Measurements from ENCODE around the gene SAMD13. TPM values are rescaled to one million over a fixed set of nuclear protein-coding genes. Genes with fewer than 3 reads are reported as not detected.

The SAMD13 gene
- total RNA-seq, 1 donor, result under 0.01 TPM

DNA sequence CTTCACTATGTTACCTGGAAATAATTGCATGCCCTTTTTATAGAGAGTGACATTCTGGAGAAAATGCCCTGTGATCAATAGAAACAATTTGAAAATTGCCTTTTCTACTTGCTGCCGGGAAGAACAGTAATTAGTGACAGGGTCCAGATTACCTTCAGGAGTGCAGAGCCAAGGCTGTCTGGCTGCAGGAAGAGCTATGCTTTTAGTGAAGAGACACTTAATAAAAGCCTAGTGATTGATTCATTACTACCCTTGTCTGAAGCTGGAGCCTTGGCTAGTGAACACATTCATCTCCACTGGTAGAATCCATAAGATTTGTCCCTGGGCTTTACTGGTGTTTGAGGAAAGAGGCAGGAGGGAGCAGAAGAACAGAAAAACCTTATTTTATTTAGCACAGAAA, 83.8 kb downstream of the SAMD13 start:
- H3K9me3 ChIP-seq (ENCODE audit: low read depth, low read length), result no peaks in the 10 kb centered on the region
- no peak for DNase-seq (ENCODE audit: insufficient read length, low spot score, missing footprints)
- no peak overlapping the region for H2AFZ ChIP-seq (ENCODE audit: low read length)
- H3K4me1 ChIP-seq (ENCODE audit: insufficient read depth, low read length), result no peaks in the 10 kb centered on the region
- no peak overlapping the region for H3K4me3 ChIP-seq (ENCODE audit: insufficient read depth, low read length)
- TF ChIP-seq, protein P1, sequence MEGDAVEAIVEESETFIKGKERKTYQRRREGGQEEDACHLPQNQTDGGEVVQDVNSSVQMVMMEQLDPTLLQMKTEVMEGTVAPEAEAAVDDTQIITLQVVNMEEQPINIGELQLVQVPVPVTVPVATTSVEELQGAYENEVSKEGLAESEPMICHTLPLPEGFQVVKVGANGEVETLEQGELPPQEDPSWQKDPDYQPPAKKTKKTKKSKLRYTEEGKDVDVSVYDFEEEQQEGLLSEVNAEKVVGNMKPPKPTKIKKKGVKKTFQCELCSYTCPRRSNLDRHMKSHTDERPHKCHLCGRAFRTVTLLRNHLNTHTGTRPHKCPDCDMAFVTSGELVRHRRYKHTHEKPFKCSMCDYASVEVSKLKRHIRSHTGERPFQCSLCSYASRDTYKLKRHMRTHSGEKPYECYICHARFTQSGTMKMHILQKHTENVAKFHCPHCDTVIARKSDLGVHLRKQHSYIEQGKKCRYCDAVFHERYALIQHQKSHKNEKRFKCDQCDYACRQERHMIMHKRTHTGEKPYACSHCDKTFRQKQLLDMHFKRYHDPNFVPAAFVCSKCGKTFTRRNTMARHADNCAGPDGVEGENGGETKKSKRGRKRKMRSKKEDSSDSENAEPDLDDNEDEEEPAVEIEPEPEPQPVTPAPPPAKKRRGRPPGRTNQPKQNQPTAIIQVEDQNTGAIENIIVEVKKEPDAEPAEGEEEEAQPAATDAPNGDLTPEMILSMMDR (IDR thresholded peaks at IDR 0.05; ENCODE audit: extremely low read depth, low read depth, low read length), result no peak
- no peak overlapping the region for H3K27ac ChIP-seq (ENCODE audit: low read depth, low read length)
- no peaks in the 10 kb centered on the region for H3K27me3 ChIP-seq (ENCODE audit: insufficient read depth, low read length)
- no peaks in the 10 kb centered on the region for H3K79me2 ChIP-seq (ENCODE audit: insufficient read depth, low read length)
- H4K20me1 ChIP-seq (ENCODE audit: insufficient read depth, low read length), result no peaks in the 10 kb centered on the region
- no peaks in the 10 kb centered on the region for H3K36me3 ChIP-seq (ENCODE audit: insufficient read depth, low read length)
- H3K4me2 ChIP-seq (ENCODE audit: insufficient read depth, low read length), result no peak overlapping the region

DNA sequence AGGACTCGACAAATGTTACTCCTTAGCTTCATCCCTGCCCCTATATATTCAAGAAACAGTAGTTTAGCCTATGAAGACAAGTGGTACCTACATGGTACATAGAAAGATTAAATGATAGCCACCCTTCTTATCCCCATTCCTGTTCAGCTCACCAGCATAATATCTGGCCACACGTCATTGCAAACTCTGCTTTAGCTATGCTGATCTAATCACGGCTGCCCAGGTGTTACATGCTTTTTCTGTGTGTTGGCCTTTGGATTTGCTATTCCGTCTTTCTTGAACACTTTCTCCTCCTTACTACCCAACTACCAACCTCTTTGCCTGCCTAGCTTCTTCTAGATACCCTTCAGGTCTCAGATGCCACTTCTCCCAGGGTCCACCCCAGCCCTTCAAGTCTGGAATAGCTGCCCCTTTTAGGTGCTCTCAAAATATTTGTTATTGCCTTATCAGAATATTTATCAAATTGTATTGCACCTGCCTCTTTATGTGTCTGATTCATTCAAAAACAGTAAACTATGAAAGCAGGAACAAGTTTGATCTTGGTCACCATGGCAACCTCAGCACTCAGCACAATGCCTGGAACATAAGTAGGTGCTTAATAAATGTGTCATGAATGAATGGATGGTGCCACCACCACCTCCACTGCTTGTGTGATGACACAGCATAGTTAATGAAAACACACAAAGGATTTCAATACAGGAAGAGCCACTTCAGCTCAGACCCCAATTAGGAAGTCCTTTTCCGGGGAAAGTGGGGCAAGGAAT, 85.4 kb downstream of the SAMD13 start:
- Histone ChIP-seq H3K79me2 (ENCODE audit: insufficient read depth, low read length) (no peaks in the 10 kb centered on the region), H3K4me1 (ENCODE audit: insufficient read depth, low read length) (no peaks in the 10 kb centered on the region), H4K20me1 (ENCODE audit: insufficient read depth, low read length) (no peaks in the 10 kb centered on the region), H3K4me2 (ENCODE audit: insufficient read depth, low read length) (no peak overlapping the region), H3K27me3 (ENCODE audit: insufficient read depth, low read length) (no peaks in the 10 kb centered on the region), H3K9me3 (ENCODE audit: low read depth, low read length) (no peaks in the 10 kb centered on the region), H3K27ac (ENCODE audit: low read depth, low read length) (no peak overlapping the region), H2AFZ (ENCODE audit: low read length) (no peak overlapping the region), H3K36me3 (ENCODE audit: insufficient read depth, low read length) (no peaks in the 10 kb centered on the region), H3K4me3 (ENCODE audit: insufficient read depth, low read length) (no peak overlapping the region)
- TF ChIP-seq, protein P1 (IDR thresholded peaks at IDR 0.05; ENCODE audit: extremely low read depth, low read depth, low read length), result no peak
- DNase-seq (ENCODE audit: insufficient read length, low spot score, missing footprints), result no peak

DNA sequence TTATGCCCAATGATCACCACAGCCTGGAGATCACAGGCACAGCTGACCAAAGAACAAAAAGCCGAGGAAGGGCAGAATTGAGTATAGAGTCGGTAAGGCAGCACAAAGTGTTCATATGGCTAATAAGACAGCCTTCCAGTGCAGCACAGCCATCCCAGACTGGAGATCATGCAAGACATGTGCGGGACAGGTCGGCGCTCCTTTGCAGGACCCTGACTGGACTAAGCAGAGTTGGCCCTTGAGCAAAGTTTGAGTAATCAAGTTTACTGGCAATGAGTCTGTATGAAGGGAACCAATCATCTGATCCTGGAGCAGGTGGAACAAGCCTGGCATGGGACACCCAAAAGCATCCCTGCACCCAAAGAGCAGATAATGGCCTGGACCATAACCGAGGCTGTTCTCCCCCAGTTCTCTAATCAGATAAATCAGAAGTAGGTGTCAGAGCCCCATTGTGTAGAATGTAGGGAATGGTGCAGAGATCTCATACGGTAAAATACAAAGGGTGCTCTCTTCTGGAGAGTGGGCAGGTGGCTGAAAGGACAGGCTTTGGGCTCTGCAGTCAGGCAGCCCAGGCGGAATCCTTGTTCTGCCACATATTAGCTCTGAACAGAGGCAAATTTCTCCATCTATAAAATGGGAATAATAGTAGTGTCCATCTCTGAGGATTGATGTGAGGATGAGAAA, 86.1 kb downstream of the SAMD13 start:
- Histone ChIP-seq H3K27me3 (ENCODE audit: insufficient read depth, low read length) (no peaks in the 10 kb centered on the region), H3K4me1 (ENCODE audit: insufficient read depth, low read length) (no peaks in the 10 kb centered on the region), H2AFZ (ENCODE audit: low read length) (no peak overlapping the region), H3K9me3 (ENCODE audit: low read depth, low read length) (no peaks in the 10 kb centered on the region), H3K79me2 (ENCODE audit: insufficient read depth, low read length) (no peaks in the 10 kb centered on the region), H3K36me3 (ENCODE audit: insufficient read depth, low read length) (no peaks in the 10 kb centered on the region), H3K27ac (ENCODE audit: low read depth, low read length) (no peak overlapping the region), H3K4me2 (ENCODE audit: insufficient read depth, low read length) (no peak overlapping the region), H3K4me3 (ENCODE audit: insufficient read depth, low read length) (no peak overlapping the region), H4K20me1 (ENCODE audit: insufficient read depth, low read length) (no peaks in the 10 kb centered on the region)
- peak; percentile 23 for DNase-seq (ENCODE audit: insufficient read length, low spot score, missing footprints)
- TF ChIP-seq, protein P1 (IDR thresholded peaks at IDR 0.05; ENCODE audit: extremely low read depth, low read depth, low read length), result peak; percentile 51

DNA sequence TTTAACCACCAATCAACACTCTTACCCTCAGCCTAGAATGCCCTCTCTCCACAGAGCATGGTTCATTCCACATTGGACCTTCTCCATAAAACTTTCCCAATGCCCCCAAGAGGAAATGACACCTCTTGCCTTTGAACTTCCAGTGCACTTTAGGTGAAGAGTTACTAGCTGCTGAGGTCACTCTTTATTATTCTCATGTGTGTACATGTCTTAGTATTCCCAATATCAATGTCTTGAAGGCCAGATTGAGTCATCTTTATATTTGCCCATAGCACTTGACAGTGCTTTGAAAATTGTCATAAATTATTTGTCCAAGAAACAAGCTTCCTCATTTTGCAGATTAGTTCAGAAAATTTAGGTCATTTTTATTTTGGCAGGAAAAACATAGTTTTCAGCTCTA, 88.7 kb downstream of the SAMD13 start:
- Histone ChIP-seq H3K36me3 (ENCODE audit: insufficient read depth, low read length) (no peaks in the 10 kb centered on the region), H3K79me2 (ENCODE audit: insufficient read depth, low read length) (no peaks in the 10 kb centered on the region), H3K27me3 (ENCODE audit: insufficient read depth, low read length) (no peaks in the 10 kb centered on the region), H3K27ac (ENCODE audit: low read depth, low read length) (no peak overlapping the region), H3K9me3 (ENCODE audit: low read depth, low read length) (no peaks in the 10 kb centered on the region), H2AFZ (ENCODE audit: low read length) (no peak overlapping the region), H3K4me2 (ENCODE audit: insufficient read depth, low read length) (no peak overlapping the region), H3K4me1 (ENCODE audit: insufficient read depth, low read length) (no peaks in the 10 kb centered on the region), H3K4me3 (ENCODE audit: insufficient read depth, low read length) (no peak overlapping the region), H4K20me1 (ENCODE audit: insufficient read depth, low read length) (no peaks in the 10 kb centered on the region)
- DNase-seq (ENCODE audit: insufficient read length, low spot score, missing footprints), result no peak
- TF ChIP-seq, protein P1 (IDR thresholded peaks at IDR 0.05; ENCODE audit: extremely low read depth, low read depth, low read length), result no peak

Measured in osteoblast (primary cell).